ENCODE results near the gene PITX2.
A peak's percentile ranks its signal among the peaks of the same experiment; 100 is the strongest.

Gene PITX2

DNA sequence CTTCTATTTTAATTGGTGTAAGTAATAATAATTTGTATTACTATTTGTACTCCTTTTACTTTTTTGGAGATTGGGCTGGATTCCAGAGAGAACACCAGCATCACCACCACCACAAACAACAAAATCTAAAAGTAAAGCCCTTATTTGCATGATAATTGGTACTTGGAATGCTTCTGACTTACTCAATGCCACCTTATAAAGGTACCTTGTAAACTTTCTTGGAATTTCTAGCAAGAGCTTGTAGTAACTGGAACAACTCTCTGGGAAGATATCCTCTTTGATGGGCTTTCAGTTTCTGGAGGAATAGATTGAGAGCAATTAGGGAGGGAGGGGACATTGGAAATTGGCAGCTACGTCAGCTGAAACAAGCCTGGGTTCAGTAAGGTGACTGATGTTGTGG is 20.2 kb upstream of the PITX2 start:
- DNase-seq (ENCODE audit: low read depth) = no peak
- TF ChIP-seq, protein P1, sequence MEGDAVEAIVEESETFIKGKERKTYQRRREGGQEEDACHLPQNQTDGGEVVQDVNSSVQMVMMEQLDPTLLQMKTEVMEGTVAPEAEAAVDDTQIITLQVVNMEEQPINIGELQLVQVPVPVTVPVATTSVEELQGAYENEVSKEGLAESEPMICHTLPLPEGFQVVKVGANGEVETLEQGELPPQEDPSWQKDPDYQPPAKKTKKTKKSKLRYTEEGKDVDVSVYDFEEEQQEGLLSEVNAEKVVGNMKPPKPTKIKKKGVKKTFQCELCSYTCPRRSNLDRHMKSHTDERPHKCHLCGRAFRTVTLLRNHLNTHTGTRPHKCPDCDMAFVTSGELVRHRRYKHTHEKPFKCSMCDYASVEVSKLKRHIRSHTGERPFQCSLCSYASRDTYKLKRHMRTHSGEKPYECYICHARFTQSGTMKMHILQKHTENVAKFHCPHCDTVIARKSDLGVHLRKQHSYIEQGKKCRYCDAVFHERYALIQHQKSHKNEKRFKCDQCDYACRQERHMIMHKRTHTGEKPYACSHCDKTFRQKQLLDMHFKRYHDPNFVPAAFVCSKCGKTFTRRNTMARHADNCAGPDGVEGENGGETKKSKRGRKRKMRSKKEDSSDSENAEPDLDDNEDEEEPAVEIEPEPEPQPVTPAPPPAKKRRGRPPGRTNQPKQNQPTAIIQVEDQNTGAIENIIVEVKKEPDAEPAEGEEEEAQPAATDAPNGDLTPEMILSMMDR (IDR thresholded peaks at IDR 0.05; ENCODE audit: low read length, missing control alignments) = no peak
- H3K4me3 ChIP-seq (replicated peaks; ENCODE audit: low read depth, low read length) = no peak overlapping the region

DNA sequence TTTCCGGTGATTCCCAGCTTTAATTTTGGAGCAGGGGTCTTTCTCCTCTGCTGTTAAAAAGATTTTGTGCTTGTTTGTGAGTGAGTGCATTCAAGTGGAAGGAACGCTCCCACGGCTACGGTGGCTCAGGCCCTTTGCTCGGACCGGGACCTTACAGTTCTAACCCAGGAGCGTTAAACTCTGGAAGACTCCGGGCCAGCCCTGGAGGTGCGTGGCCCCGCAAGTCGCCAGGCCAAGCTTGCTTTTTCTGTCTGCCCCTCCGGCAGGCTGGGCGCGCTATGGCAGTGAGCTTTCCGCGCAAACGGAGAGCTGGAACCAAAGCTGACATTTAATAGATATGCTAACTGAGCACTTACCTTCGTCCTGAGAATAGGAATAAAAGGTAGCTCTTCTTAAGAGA is 18.3 kb upstream of the PITX2 start:
- H3K4me3 ChIP-seq (replicated peaks; ENCODE audit: low read depth, low read length) = no peak overlapping the region
- TF ChIP-seq, protein P1 (IDR thresholded peaks at IDR 0.05; ENCODE audit: low read length, missing control alignments) = no peak
- no peak for DNase-seq (ENCODE audit: low read depth)

DNA sequence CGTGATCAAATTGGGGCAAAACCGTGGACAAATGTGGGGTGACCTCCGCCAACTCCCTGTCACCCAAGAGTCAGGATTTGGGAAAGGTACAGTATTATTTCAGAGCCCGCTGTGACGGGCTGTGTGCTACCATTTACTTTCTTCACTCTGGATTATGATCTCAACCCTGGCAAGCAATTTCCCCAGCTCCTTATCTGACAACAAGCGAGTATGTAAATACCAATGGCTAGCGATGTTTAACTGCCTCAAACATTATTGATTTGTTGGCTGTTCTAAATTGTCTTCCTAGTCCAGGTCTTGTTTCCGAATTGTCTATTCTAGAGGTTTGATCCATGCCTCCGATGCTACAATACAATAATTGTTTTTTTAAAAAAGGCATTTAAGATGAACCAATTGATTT is 17.7 kb upstream of the PITX2 start:
- TF ChIP-seq, protein P1 (IDR thresholded peaks at IDR 0.05; ENCODE audit: low read length, missing control alignments) = no peak
- H3K4me3 ChIP-seq (replicated peaks; ENCODE audit: low read depth, low read length) = no peak overlapping the region
- DNase-seq (ENCODE audit: low read depth) = no peak

DNA sequence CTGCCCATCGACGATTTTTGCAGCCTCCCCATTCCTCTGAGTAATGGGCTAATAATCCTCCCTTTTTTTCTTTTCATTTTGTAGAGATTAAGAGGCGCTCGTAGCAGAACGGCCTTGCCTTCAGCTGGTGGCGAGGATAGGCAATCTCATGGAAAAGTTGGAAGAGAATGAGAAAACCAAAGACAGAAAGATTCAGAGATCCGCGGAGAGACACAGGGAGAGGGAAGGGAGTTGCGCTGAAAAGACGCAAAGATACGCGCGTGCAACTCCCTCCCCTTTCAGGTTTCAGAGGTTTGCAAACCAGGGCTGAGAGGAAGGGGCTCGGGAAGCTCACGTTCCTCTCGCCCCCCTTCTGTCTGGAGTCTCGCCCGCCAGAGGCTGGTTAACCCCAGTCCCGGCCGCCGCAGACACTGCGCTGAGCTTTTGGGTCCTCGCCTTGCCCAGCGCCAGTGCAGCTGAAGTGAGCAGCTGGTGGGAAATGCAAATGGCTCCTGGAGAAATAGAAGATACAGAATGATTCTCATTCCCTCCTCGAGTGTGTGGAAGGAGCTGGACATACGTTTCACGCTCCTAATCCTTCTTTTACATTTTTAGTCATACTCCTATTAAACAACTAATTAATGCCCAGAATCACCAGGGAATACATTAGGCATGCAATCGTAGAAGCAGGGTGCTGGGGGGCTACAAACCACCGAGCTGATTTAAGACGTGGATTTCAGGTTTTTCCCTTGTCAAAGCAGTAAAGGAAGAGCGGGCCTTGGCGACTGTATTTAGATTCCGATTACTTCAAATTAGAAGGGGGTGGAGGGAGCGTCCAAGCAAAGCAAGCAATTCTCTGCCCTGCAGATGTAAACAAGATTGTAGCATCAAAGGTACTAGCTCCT is 16.6 kb upstream of the PITX2 start:
- DNase-seq (ENCODE audit: low read depth) = no peak
- H3K4me3 ChIP-seq (replicated peaks; ENCODE audit: low read depth, low read length) = no peak overlapping the region
- TF ChIP-seq, protein P1 (IDR thresholded peaks at IDR 0.05; ENCODE audit: low read length, missing control alignments) = no peak

DNA sequence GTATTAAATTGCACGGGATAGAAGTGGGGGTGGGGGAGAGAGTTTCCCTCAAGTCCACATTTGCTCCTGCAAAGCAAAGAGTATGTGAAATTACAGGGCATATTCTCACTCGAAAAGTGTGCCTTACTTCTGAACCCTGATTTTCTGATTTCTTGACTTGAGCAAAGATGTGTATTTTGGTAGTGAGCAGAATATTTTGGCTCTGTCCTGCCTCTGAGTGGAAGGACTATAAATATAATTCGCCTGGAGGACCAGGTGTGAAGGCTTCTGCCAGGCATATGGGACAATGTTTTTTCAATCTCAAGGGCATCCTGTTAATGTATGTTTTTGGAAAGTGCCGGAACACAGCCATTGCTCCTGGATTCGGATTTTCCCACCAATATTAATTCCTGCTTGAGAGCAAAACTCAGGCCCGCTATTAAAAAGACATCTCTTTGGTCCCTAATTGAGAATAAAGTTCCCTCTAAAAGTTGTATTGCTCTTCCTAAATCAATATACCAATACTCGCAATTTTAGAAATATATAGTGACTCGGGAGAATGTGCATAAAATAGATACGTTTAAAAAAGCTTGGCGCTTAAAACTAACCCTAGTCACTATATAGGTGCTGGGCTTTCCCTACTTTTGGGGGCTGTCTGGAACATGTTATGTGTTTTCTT is 15.3 kb upstream of the PITX2 start:
- no peak for DNase-seq (ENCODE audit: low read depth)
- no peak overlapping the region for H3K4me3 ChIP-seq (replicated peaks; ENCODE audit: low read depth, low read length)
- TF ChIP-seq, protein P1 (IDR thresholded peaks at IDR 0.05; ENCODE audit: low read length, missing control alignments) = no peak

DNA sequence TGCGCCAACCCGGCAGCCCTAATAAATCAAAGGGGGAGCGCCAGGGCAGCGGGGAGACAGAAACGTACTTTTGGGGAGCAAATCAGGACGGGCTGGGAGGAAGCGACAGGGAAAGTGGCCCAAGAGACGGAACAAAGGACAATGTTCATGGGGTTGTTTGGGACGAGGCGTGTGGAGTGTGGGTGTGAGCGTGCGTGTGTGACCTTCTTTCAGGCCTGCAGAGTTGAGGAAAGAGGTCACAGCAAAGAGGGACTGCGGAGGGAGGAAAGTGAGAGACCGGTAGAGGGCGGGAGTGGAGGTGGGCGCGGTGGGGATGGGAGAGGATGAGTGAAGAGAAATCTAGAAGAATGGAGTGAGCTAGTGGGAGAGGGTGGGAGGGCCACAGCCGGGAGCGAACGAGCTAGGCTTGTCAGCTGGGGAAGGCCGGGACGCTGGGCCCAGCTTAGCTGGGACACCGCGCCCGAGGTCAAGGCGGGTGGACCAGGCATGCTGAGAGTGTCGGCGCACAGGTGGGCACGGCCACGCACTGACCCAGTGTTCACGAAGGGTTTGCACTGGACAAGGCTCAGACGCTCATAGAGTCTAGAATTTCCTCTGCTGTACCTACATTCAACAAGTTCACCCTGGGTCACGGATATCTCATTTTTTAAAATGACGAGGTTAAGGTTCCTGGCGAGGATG is 14.7 kb upstream of the PITX2 start:
- DNase-seq (ENCODE audit: low read depth) = no peak
- peak overlapping the region; percentile 7 for H3K4me3 ChIP-seq (replicated peaks; ENCODE audit: low read depth, low read length)
- TF ChIP-seq, protein P1 (IDR thresholded peaks at IDR 0.05; ENCODE audit: low read length, missing control alignments) = no peak
